H1 (cell line): ENCODE measurements around the gene NFATC1. TPM values are rescaled to one million over a fixed set of nuclear protein-coding genes. Genes with fewer than 3 reads are reported as not detected.

Source experiments
- CTCF ChIA-PET: fragments of 300-600 bp; sonication (Branson Sonifier 250); formaldehyde crosslinking; loops from one replicate; lab custom pipeline; 2021; ENCODE audit not compliant: partially characterized antibody; lab: Charles Lee
- POLR2A ChIA-PET: fragments of 300-600 bp; sonication (Branson Sonifier 250); formaldehyde crosslinking; loops from one replicate; lab custom pipeline; 2021; ENCODE audit warnings: inconsistent platforms; ENCODE audit not compliant: partially characterized antibody; lab: Charles Lee
- DNase-seq, 2 experiments: peaks; one replicate each; pipeline versions ENCODE4 v3.0.0 to v3.0.0-alpha.2; 2010 to 2022; ENCODE audit warnings: low spot score in 2 of 2, low read depth in 1 of 2, mixed read lengths in 1 of 2
- FAIRE-seq: peaks from 2 replicates; lab custom pipeline; 2011; peaks lifted over from hg19 to GRCh38; lab: Jason Lieb, UNC
- H2AFZ ChIP-seq: 2 replicates; pipeline ENCODE4 v1.8.1; 2012; ENCODE audit warnings: low read length, inconsistent platforms
- H2AK5ac ChIP-seq: 2 replicates; pipeline ENCODE4 v1.6.1; 2013; ENCODE audit warnings: low read depth, low read length
- H2BK120ac ChIP-seq: replicated peaks from 2 replicates; pipeline ENCODE3; 2013; ENCODE audit warnings: low read depth, low read length, inconsistent platforms
- H2BK12ac ChIP-seq: 2 replicates; pipeline ENCODE4 v1.6.1; 2013; ENCODE audit warnings: low read depth, low read length
- H2BK15ac ChIP-seq: 2 replicates; pipeline ENCODE4 v1.6.1; 2013; ENCODE audit warnings: low read length
- H2BK20ac ChIP-seq: 2 replicates; pipeline ENCODE4 v1.6.1; 2013; ENCODE audit warnings: low read length
- H2BK5ac ChIP-seq: 2 replicates; pipeline ENCODE4 v1.6.1; 2013; ENCODE audit warnings: low read depth, low read length
- H3K14ac ChIP-seq: 2 replicates; pipeline ENCODE4 v1.6.1; 2013; ENCODE audit warnings: inconsistent platforms; ENCODE audit not compliant: insufficient read length
- H3K18ac ChIP-seq: 2 replicates; pipeline ENCODE4 v1.6.1; 2013; ENCODE audit warnings: low read length; ENCODE audit errors: extremely low read depth
- H3K23ac ChIP-seq: 2 replicates; pipeline ENCODE4 v1.6.1; 2013; ENCODE audit warnings: inconsistent platforms; ENCODE audit not compliant: insufficient read length
- H3K23me2 ChIP-seq: 2 replicates; pipeline ENCODE4 v1.6.1; 2013; ENCODE audit warnings: low read depth, low read length
- H3K27ac ChIP-seq: 2 replicates; pipeline ENCODE4 v1.6.1; 2011; ENCODE audit warnings: low read depth, low read length, inconsistent platforms
- H3K27me3 ChIP-seq, 4 experiments: replicated peaks in 1 of 4; 1 replicate in 1 of 4; 2 replicates in 3 of 4; pipeline versions ENCODE4 v1.6.1 to v1.8.1; 2011 to 2013; ENCODE audit warnings: low read length in 3 of 4, mild to moderate bottlenecking in 3 of 4, inconsistent platforms in 2 of 4, mixed read lengths in 2 of 4, moderate library complexity in 1 of 4; ENCODE audit not compliant: control insufficient read depth in 3 of 4, insufficient read depth in 3 of 4; ENCODE audit errors: extremely low read depth in 1 of 4
- H3K36me3 ChIP-seq, 4 experiments: 2 replicates each; pipeline versions ENCODE4 v1.6.1 to v1.8.1; 2011 to 2013; ENCODE audit warnings: mild to moderate bottlenecking in 4 of 4, low read length in 3 of 4, moderate library complexity in 2 of 4, control low read depth in 1 of 4, inconsistent platforms in 1 of 4; ENCODE audit not compliant: insufficient read depth in 4 of 4, control insufficient read depth in 2 of 4
- H3K4ac ChIP-seq: replicated peaks from 2 replicates; pipeline ENCODE3; 2013; ENCODE audit warnings: low read length, low read depth, mixed read lengths, inconsistent platforms; ENCODE audit not compliant: insufficient read length
- H3K4me1 ChIP-seq, 4 experiments: replicated peaks in 1 of 4; 1 replicate in 1 of 4; 2 replicates in 3 of 4; pipeline versions ENCODE4 v1.6.1 to v1.8.1; 2011 to 2013; ENCODE audit warnings: low read length in 3 of 4, inconsistent platforms in 2 of 4, mixed read lengths in 1 of 4; ENCODE audit not compliant: insufficient read depth in 4 of 4, control insufficient read depth in 3 of 4
- H3K4me2 ChIP-seq, 2 experiments: 2 replicates each; pipeline versions ENCODE4 v1.6.1 to v1.8.1; 2011 to 2013; ENCODE audit warnings: low read depth in 2 of 2, low read length in 2 of 2, control low read depth in 1 of 2, inconsistent platforms in 1 of 2, mild to moderate bottlenecking in 1 of 2; ENCODE audit not compliant: insufficient read depth in 1 of 2
- H3K4me3 ChIP-seq, 4 experiments: fragments of 200-600, 300-600 bp in 1 of 4; sonication (generic), shearing (Covaris generic), sonication (Bioruptor Twin) in 1 of 4; 2 replicates each; pipeline versions ENCODE4 v1.5.1 to v1.8.1; 2011 to 2016; ENCODE audit warnings: low read length in 4 of 4, low read depth in 3 of 4, control low read depth in 2 of 4, inconsistent platforms in 2 of 4, mild to moderate bottlenecking in 2 of 4, mixed read lengths in 1 of 4, moderate library complexity in 1 of 4; ENCODE audit not compliant: insufficient read depth in 2 of 4; ENCODE audit errors: extremely low read depth in 1 of 4
- H3K56ac ChIP-seq: replicated peaks from 2 replicates; pipeline ENCODE3; 2013; ENCODE audit warnings: low read depth, mild to moderate bottlenecking, mixed read lengths, low read length, inconsistent platforms; ENCODE audit not compliant: insufficient read length
- H3K79me1 ChIP-seq: 2 replicates; pipeline ENCODE4 v1.6.1; 2013; ENCODE audit warnings: low read depth, low read length, control low read depth
- H3K79me2 ChIP-seq, 2 experiments: 2 replicates each; pipeline versions ENCODE4 v1.6.1 to v1.8.1; 2012 to 2013; ENCODE audit warnings: low read length in 2 of 2, mild to moderate bottlenecking in 2 of 2, inconsistent platforms in 1 of 2; ENCODE audit not compliant: insufficient read depth in 2 of 2, control insufficient read depth in 1 of 2
- H3K9ac ChIP-seq, 4 experiments: replicated peaks in 1 of 4; 1 replicate in 1 of 4; 2 replicates in 3 of 4; pipeline versions ENCODE4 v1.6.1 to v1.8.1; 2011 to 2013; ENCODE audit warnings: low read depth in 3 of 4, low read length in 3 of 4, control low read depth in 2 of 4, mild to moderate bottlenecking in 2 of 4, moderate library complexity in 2 of 4, inconsistent platforms in 1 of 4; ENCODE audit errors: extremely low read depth in 1 of 4
- H3K9me3 ChIP-seq, 2 experiments: 2 replicates each; pipeline versions ENCODE4 v1.6.1 to v1.8.1; 2012 to 2013; ENCODE audit warnings: mild to moderate bottlenecking in 2 of 2, moderate library complexity in 2 of 2, control low read depth in 1 of 2, inconsistent platforms in 1 of 2, low read depth in 1 of 2, low read length in 1 of 2, mixed read lengths in 1 of 2; ENCODE audit not compliant: insufficient read depth in 2 of 2
- H4K20me1 ChIP-seq, 2 experiments: replicated peaks in 1 of 2; 2 replicates each; pipeline versions ENCODE3 to v1.8.1; 2011 to 2013; ENCODE audit warnings: inconsistent platforms in 2 of 2, low read length in 2 of 2, mild to moderate bottlenecking in 1 of 2; ENCODE audit not compliant: insufficient read depth in 2 of 2, control insufficient read depth in 1 of 2
- H4K5ac ChIP-seq: 2 replicates; pipeline ENCODE4 v1.6.1; 2013; ENCODE audit warnings: low read length, low read depth, mixed read lengths, inconsistent platforms; ENCODE audit not compliant: insufficient read length
- H4K8ac ChIP-seq: 2 replicates; pipeline ENCODE4 v1.8.0; 2013; ENCODE audit warnings: mild to moderate bottlenecking, moderate library complexity, low read length, inconsistent platforms; ENCODE audit not compliant: insufficient read depth; ENCODE audit errors: extremely low read depth
- H4K91ac ChIP-seq: replicated peaks from 2 replicates; pipeline ENCODE3; 2013; ENCODE audit warnings: low read length, mixed read lengths, inconsistent platforms; ENCODE audit not compliant: insufficient read length
- ASH2L ChIP-seq: fragments of 200-600, 300-600 bp; sonication (generic); IDR thresholded peaks from one replicate; pipeline ENCODE4 v1.7.1; 2017; ENCODE audit warnings: low read length
- ATF2 ChIP-seq: IDR thresholded peaks from 2 replicates; pipeline ENCODE4 v1.6.1; 2012; ENCODE audit warnings: low read length, inconsistent platforms
- CHD1 ChIP-seq: IDR thresholded peaks from 2 replicates; pipeline ENCODE4 v1.6.1; 2012; ENCODE audit warnings: low read depth, low read length, improper control_type of control experiment
- EGR1 ChIP-seq: IDR thresholded peaks from 2 replicates; pipeline ENCODE4 v1.6.1; 2011; ENCODE audit warnings: low read depth, low read length, borderline replicate concordance
- FOSL1 ChIP-seq: IDR thresholded peaks from 2 replicates; pipeline ENCODE4 v1.6.1; 2011; ENCODE audit warnings: mild to moderate bottlenecking, low read depth, low read length, moderate library complexity; ENCODE audit not compliant: insufficient read depth
- JUN ChIP-seq: IDR thresholded peaks from 2 replicates; pipeline ENCODE4 v1.6.1; 2011; ENCODE audit warnings: low read depth, mild to moderate bottlenecking, improper control_type of control experiment, low read length
- JUND ChIP-seq: IDR thresholded peaks from 2 replicates; pipeline ENCODE4 v1.6.1; 2011; ENCODE audit warnings: mild to moderate bottlenecking, improper control_type of control experiment, low read length
- NRF1 ChIP-seq: IDR thresholded peaks from 2 replicates; pipeline ENCODE4 v1.6.1; 2011; ENCODE audit warnings: mild to moderate bottlenecking, low read depth, low read length, improper control_type of control experiment
- POLR2AphosphoS5 ChIP-seq: IDR thresholded peaks from 2 replicates; pipeline ENCODE4 v1.6.1; 2011; ENCODE audit warnings: low read depth, low read length
- RFX5 ChIP-seq: IDR thresholded peaks from 2 replicates; pipeline ENCODE4 v1.6.1; 2011; ENCODE audit warnings: low read depth, low read length, improper control_type of control experiment, borderline replicate concordance
- RNF2 ChIP-seq: fragments of 200-900, 300-1000 bp; sonication (generic); IDR thresholded peaks from 2 replicates; pipeline ENCODE4 v1.7.1; 2016; ENCODE audit warnings: borderline replicate concordance, low read depth, mild to moderate bottlenecking, antibody characterized with exemption, low read length; ENCODE audit not compliant: poor library complexity, severe bottlenecking; ENCODE audit errors: missing control alignments
- RXRA ChIP-seq: IDR thresholded peaks from 2 replicates; pipeline ENCODE4 v1.6.1; 2011; ENCODE audit warnings: low read depth, mild to moderate bottlenecking, low read length, moderate library complexity; ENCODE audit not compliant: insufficient read depth
- SRF ChIP-seq: IDR thresholded peaks from 2 replicates; pipeline ENCODE4 v1.6.1; 2011; ENCODE audit warnings: mild to moderate bottlenecking, low read depth, low read length, moderate library complexity
- TAF1 ChIP-seq: IDR thresholded peaks from 2 replicates; pipeline ENCODE4 v1.6.1; 2011; ENCODE audit warnings: mild to moderate bottlenecking, low read depth, low read length
- WGBS, 2 experiments: shearing (Covaris generic) in 1 of 2; methylation state at CpG; one replicate each; pipeline versions ENCODE4 v1.1.6 to v1.1.7; 2013 to 2015; ENCODE audit warnings: low lambda C conversion rate in 2 of 2, mixed read lengths in 2 of 2, inconsistent platforms in 1 of 2, low coverage in 1 of 2, missing lambda C conversion rate in 1 of 2; ENCODE audit not compliant: insufficient replicate concordance in 2 of 2, insufficient coverage in 1 of 2, insufficient read length in 1 of 2; ENCODE audit errors: extremely low coverage in 1 of 2, missing lambda C conversion rate in 1 of 2; 5-methylcytosine and 5-hydroxymethylcytosine counted together
- polyA plus RNA-seq, 7 experiments: library from polyadenylated mRNA; depleted of rRNA in 3 of 7; stranded (reverse) in 5 of 7; unstranded in 2 of 7; fragments of >200 nt in 5 of 7; fragments of 200-250 nt in 2 of 7; gene quantifications; 1 replicate in 5 of 7; 2 replicates in 1 of 7; 4 replicates in 1 of 7; pipeline versions ENCODE4 v1.2.1 to v1.2.3, GENCODE V29; 2011 to 2013; ENCODE audit warnings: missing spikeins in 2 of 7, mixed read lengths in 2 of 7
- total RNA-seq: library from RNA; stranded (reverse); fragmentation: NEBNext Ultra II Directional; extraction: Animal tissue kit (Norgen Biotek cat#: 25700); gene quantifications from 2 replicates; pipeline ENCODE4 v1.2.1, GENCODE V29; 2021

The NFATC1 gene
- total and polyA plus RNA-seq, 2 of the 8 experiments (the other 6 are each of a cell fraction or from before 2014, with no cell fraction given), result 2.0 to 6.6 TPM

DNA sequence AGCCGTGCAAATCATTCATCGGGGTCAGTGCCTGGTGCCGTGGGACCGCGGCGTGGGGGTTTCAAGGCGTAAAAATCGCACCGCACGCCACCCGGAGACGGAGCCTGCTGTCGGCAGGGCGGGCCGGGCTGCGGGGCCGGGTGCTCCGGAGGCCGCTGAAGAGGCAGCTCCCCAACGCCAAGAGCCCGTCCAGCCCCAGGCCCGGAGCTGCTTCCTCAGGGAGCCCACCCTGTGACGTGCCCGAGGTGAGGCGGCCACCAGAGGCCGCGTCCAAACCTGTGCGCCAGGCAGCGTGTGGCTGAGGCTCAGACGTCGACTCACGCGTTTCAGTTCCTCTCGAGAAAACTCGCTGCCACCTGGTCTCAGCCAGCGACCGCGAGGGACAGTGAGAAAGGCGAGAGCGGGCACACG lies 98.1 kb downstream of the NFATC1 start:
- ChIA-PET POLR2A (no interaction called here), CTCF (no interaction called here)
- H3K36me3 ChIP-seq, result no peaks in the 10 kb centered on the region
- no peak overlapping the region for H3K56ac ChIP-seq
- DNase-seq (no peak), FAIRE-seq (no peak)
- H2BK15ac ChIP-seq, result no peak overlapping the region
- peaks cover 0 to 5% of the 10 kb centered on the region in 2 experiments; a peak in 2 of 4 replicates for H3K9me3 ChIP-seq
- no peak overlapping the region for H3K27ac ChIP-seq
- H4K8ac ChIP-seq, result no peak overlapping the region
- H3K9ac ChIP-seq, result no peak overlapping the region
- H3K23ac ChIP-seq, result no peak overlapping the region
- no peaks in the 10 kb centered on the region for H3K79me1 ChIP-seq
- 89% methylated on average over 37 of the region's 41 CpGs; no CpG with 5 or more reads in 1 of the 2 experiments for WGBS, 2 experiments
- H2BK120ac ChIP-seq, result no peak overlapping the region
- H2BK12ac ChIP-seq, result no peak overlapping the region
- H3K4me2 ChIP-seq, result no peak overlapping the region
- H3K4ac ChIP-seq, result no peak overlapping the region
- no peaks in the 10 kb centered on the region for H3K4me1 ChIP-seq
- no peak overlapping the region for H4K91ac ChIP-seq
- no peak overlapping the region for H3K4me3 ChIP-seq
- no peak overlapping the region for H3K14ac ChIP-seq
- no peak overlapping the region for H4K5ac ChIP-seq
- H4K20me1 ChIP-seq, result peaks cover 0 to 1% of the 10 kb centered on the region in 2 experiments
- no peak overlapping the region for H2AFZ ChIP-seq
- H3K79me2 ChIP-seq, result no peaks in the 10 kb centered on the region
- no peaks in the 10 kb centered on the region for H3K27me3 ChIP-seq
- H2BK5ac ChIP-seq, result no peak overlapping the region
- no peak overlapping the region for H3K18ac ChIP-seq
- H2AK5ac ChIP-seq, result no peak overlapping the region
- H3K23me2 ChIP-seq, result no peaks in the 10 kb centered on the region
- no peak overlapping the region for H2BK20ac ChIP-seq
- TF ChIP-seq CHD1 (no peak), POLR2AphosphoS5 (no peak), FOSL1 (no peak), RNF2 (no peak), RFX5 (no peak), EGR1 (no peak), RXRA (no peak), SRF (no peak), JUN (no peak), ATF2 (no peak), NRF1 (no peak), TAF1 (no peak), JUND (no peak), ASH2L (no peak)
